ENCODE results near the gene ARRB1.
"Not testable (repeated sequence)": the region's sequence is repeated elsewhere in the genome, so short reads cannot be mapped to it uniquely, and the experiment has no call there.

ARRB1 gene

GRCh38 chr11:75280770-75281468 lies 70.5 kb downstream of the ARRB1 start:
- Histone ChIP-seq H3K36me3 (ENCODE audit: control insufficient read depth, insufficient read depth, low read length) (peaks cover 30% of the 10 kb centered on the region), H3K4me3 (ENCODE audit: low read length) (no peak overlapping the region), H3K27me3 (ENCODE audit: control insufficient read depth, insufficient read depth, low read length) (no peaks in the 10 kb centered on the region), H3K9me3 (ENCODE audit: control insufficient read depth, low read length) (no peaks in the 10 kb centered on the region), H3K4me1 (ENCODE audit: control insufficient read depth, insufficient read depth, low read length) (peaks cover 21% of the 10 kb centered on the region), H3K9ac (ENCODE audit: low read length) (no peak overlapping the region)

- H3K27me3 ChIP-seq (ENCODE audit: control insufficient read depth, insufficient read depth, low read length) = no peaks in the 10 kb centered on the region
- H3K9ac ChIP-seq (ENCODE audit: low read length) = no peak overlapping the region
- no peak overlapping the region for H3K4me3 ChIP-seq (ENCODE audit: low read length)
- H3K9me3 ChIP-seq (ENCODE audit: control insufficient read depth, low read length) = no peaks in the 10 kb centered on the region
- peaks cover 23% of the 10 kb centered on the region for H3K36me3 ChIP-seq (ENCODE audit: control insufficient read depth, insufficient read depth, low read length)
- H3K4me1 ChIP-seq (ENCODE audit: control insufficient read depth, insufficient read depth, low read length) = peaks cover 21% of the 10 kb centered on the region
Measured at GRCh38 chr11:75280227-75280701, 71.2 kb downstream of the ARRB1 start.

GRCh38 chr11:75279273-75279672 lies 72.2 kb downstream of the ARRB1 start:
- Histone ChIP-seq H3K27me3 (ENCODE audit: control insufficient read depth, insufficient read depth, low read length) (no peaks in the 10 kb centered on the region), H3K9ac (ENCODE audit: low read length) (no peak overlapping the region), H3K4me3 (ENCODE audit: low read length) (no peak overlapping the region), H3K4me1 (ENCODE audit: control insufficient read depth, insufficient read depth, low read length) (peaks cover 21% of the 10 kb centered on the region), H3K36me3 (ENCODE audit: control insufficient read depth, insufficient read depth, low read length) (peaks cover 19% of the 10 kb centered on the region), H3K9me3 (ENCODE audit: control insufficient read depth, low read length) (no peaks in the 10 kb centered on the region)

GRCh38 chr11:75277991-75278790 lies 73.3 kb downstream of the ARRB1 start:
- Histone ChIP-seq H3K9me3 (ENCODE audit: control insufficient read depth, low read length) (no peaks in the 10 kb centered on the region), H3K36me3 (ENCODE audit: control insufficient read depth, insufficient read depth, low read length) (peaks cover 19% of the 10 kb centered on the region), H3K27me3 (ENCODE audit: control insufficient read depth, insufficient read depth, low read length) (no peaks in the 10 kb centered on the region), H3K4me3 (ENCODE audit: low read length) (no peak overlapping the region), H3K4me1 (ENCODE audit: control insufficient read depth, insufficient read depth, low read length) (peaks cover 21% of the 10 kb centered on the region), H3K9ac (ENCODE audit: low read length) (no peak overlapping the region)

- H3K4me1 ChIP-seq (ENCODE audit: control insufficient read depth, insufficient read depth, low read length) = peaks cover 21% of the 10 kb centered on the region
- no peaks in the 10 kb centered on the region for H3K27me3 ChIP-seq (ENCODE audit: control insufficient read depth, insufficient read depth, low read length)
- H3K9ac ChIP-seq (ENCODE audit: low read length) = no peak overlapping the region
- H3K9me3 ChIP-seq (ENCODE audit: control insufficient read depth, low read length) = no peaks in the 10 kb centered on the region
- no peak overlapping the region for H3K4me3 ChIP-seq (ENCODE audit: low read length)
- peaks cover 19% of the 10 kb centered on the region for H3K36me3 ChIP-seq (ENCODE audit: control insufficient read depth, insufficient read depth, low read length)
Measured at GRCh38 chr11:75277211-75277805, 74.2 kb downstream of the ARRB1 start.

GRCh38 chr11:75276686-75277085 lies 74.8 kb downstream of the ARRB1 start:
- Histone ChIP-seq H3K4me3 (ENCODE audit: low read length) (no peak overlapping the region), H3K9me3 (ENCODE audit: control insufficient read depth, low read length) (no peaks in the 10 kb centered on the region), H3K36me3 (ENCODE audit: control insufficient read depth, insufficient read depth, low read length) (peaks cover 19% of the 10 kb centered on the region), H3K9ac (ENCODE audit: low read length) (no peak overlapping the region), H3K4me1 (ENCODE audit: control insufficient read depth, insufficient read depth, low read length) (peaks cover 21% of the 10 kb centered on the region), H3K27me3 (ENCODE audit: control insufficient read depth, insufficient read depth, low read length) (no peaks in the 10 kb centered on the region)

- no peaks in the 10 kb centered on the region for H3K9me3 ChIP-seq (ENCODE audit: control insufficient read depth, low read length)
- no peak overlapping the region for H3K4me3 ChIP-seq (ENCODE audit: low read length)
- H3K36me3 ChIP-seq (ENCODE audit: control insufficient read depth, insufficient read depth, low read length) = peaks cover 19% of the 10 kb centered on the region
- peaks cover 19% of the 10 kb centered on the region for H3K4me1 ChIP-seq (ENCODE audit: control insufficient read depth, insufficient read depth, low read length)
- H3K27me3 ChIP-seq (ENCODE audit: control insufficient read depth, insufficient read depth, low read length) = no peaks in the 10 kb centered on the region
- no peak overlapping the region for H3K9ac ChIP-seq (ENCODE audit: low read length)
Measured at GRCh38 chr11:75276186-75276585, 75.3 kb downstream of the ARRB1 start.

- Histone ChIP-seq H3K9ac (ENCODE audit: low read length) (no peak overlapping the region), H3K27me3 (ENCODE audit: control insufficient read depth, insufficient read depth, low read length) (no peaks in the 10 kb centered on the region), H3K36me3 (ENCODE audit: control insufficient read depth, insufficient read depth, low read length) (peaks cover 19% of the 10 kb centered on the region), H3K9me3 (ENCODE audit: control insufficient read depth, low read length) (no peaks in the 10 kb centered on the region), H3K4me1 (ENCODE audit: control insufficient read depth, insufficient read depth, low read length) (peaks cover 13% of the 10 kb centered on the region), H3K4me3 (ENCODE audit: low read length) (no peak overlapping the region)
Measured at GRCh38 chr11:75275581-75275980, 75.9 kb downstream of the ARRB1 start.

- not testable (repeated sequence) for H3K9me3 ChIP-seq (ENCODE audit: control insufficient read depth, low read length); H3K9ac ChIP-seq (ENCODE audit: low read length)
- peaks cover 19% of the 10 kb centered on the region for H3K36me3 ChIP-seq (ENCODE audit: control insufficient read depth, insufficient read depth, low read length)
Measured at GRCh38 chr11:75274716-75275115, 76.7 kb downstream of the ARRB1 start.

GRCh38 chr11:75273411-75274391 lies 77.8 kb downstream of the ARRB1 start:
- no peak overlapping the region for H3K4me3 ChIP-seq (ENCODE audit: low read length)
- H3K4me1 ChIP-seq (ENCODE audit: control insufficient read depth, insufficient read depth, low read length) = peaks cover 6% of the 10 kb centered on the region
- no peak overlapping the region for H3K9ac ChIP-seq (ENCODE audit: low read length)
- H3K9me3 ChIP-seq (ENCODE audit: control insufficient read depth, low read length) = no peaks in the 10 kb centered on the region
- no peaks in the 10 kb centered on the region for H3K27me3 ChIP-seq (ENCODE audit: control insufficient read depth, insufficient read depth, low read length)
- H3K36me3 ChIP-seq (ENCODE audit: control insufficient read depth, insufficient read depth, low read length) = peaks cover 18% of the 10 kb centered on the region

More at GRCh38 chr11:75274716-75275115, 76.7 kb downstream of the ARRB1 start:
- not testable (repeated sequence) for H3K4me3 ChIP-seq (ENCODE audit: low read length); H3K27me3 ChIP-seq (ENCODE audit: control insufficient read depth, insufficient read depth, low read length); H3K4me1 ChIP-seq (ENCODE audit: control insufficient read depth, insufficient read depth, low read length)

- Histone ChIP-seq H3K4me3 (ENCODE audit: low read length) (no peak overlapping the region), H3K9me3 (ENCODE audit: control insufficient read depth, low read length) (no peaks in the 10 kb centered on the region), H3K36me3 (ENCODE audit: control insufficient read depth, insufficient read depth, low read length) (peaks cover 10% of the 10 kb centered on the region), H3K4me1 (ENCODE audit: control insufficient read depth, insufficient read depth, low read length) (peaks cover 6% of the 10 kb centered on the region), H3K27me3 (ENCODE audit: control insufficient read depth, insufficient read depth, low read length) (no peaks in the 10 kb centered on the region), H3K9ac (ENCODE audit: low read length) (no peak overlapping the region)
Measured at GRCh38 chr11:75272821-75273301, 78.6 kb downstream of the ARRB1 start.
